GM13976 (cell line): ENCODE measurements around the gene TMEM123.
A peak's percentile ranks its signal among the peaks of the same experiment; 100 is the strongest.
"Not testable (repeated sequence)": the region's sequence is repeated elsewhere in the genome, so short reads cannot be mapped to it uniquely, and the experiment has no call there.

ENCODE experiments used
- DNase-seq: peaks from one replicate; pipeline ENCODE4 v3.0.0; 2012; ENCODE audit warnings: low spot score
- in situ Hi-C: fragments of 300-500 bp; cut with MboI; formaldehyde crosslinking; loops from one replicate; pipeline ENCODE4 v1.12.0; 2022; ENCODE audit warnings: low sequenced_read_pairs, mixed read lengths, inconsistent platforms; ENCODE audit not compliant: unreplicated experiment
- TF ChIP-seq, protein P1 (sequence below): IDR thresholded peaks from 2 replicates; pipeline ENCODE4 v1.5.1; 2012; ENCODE audit warnings: borderline replicate concordance, mild to moderate bottlenecking; ENCODE audit not compliant: insufficient read depth; ENCODE audit errors: extremely low read depth, missing control alignments, control extremely low read depth

TMEM123 gene

DNA sequence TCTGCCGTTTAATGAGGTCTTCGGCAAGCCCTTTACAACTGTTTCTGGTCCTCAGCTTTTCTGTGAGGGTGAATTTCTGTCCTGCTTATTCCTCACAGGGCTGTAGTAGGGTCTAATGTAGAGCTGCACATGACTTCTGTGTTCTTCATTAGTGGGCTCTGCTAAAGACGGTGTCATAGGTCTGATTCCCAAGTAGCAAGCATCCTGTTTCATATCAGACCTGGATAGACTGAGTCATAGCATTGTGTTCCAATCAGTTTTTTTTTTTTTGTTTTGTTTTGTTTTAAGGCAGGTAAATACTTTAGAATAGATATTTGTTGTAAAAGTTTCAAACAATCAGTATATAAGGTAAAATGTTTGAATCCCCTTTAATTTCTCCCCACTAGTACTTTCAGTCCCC is 70.2 kb downstream of the TMEM123 start:
- TF ChIP-seq, protein P1, sequence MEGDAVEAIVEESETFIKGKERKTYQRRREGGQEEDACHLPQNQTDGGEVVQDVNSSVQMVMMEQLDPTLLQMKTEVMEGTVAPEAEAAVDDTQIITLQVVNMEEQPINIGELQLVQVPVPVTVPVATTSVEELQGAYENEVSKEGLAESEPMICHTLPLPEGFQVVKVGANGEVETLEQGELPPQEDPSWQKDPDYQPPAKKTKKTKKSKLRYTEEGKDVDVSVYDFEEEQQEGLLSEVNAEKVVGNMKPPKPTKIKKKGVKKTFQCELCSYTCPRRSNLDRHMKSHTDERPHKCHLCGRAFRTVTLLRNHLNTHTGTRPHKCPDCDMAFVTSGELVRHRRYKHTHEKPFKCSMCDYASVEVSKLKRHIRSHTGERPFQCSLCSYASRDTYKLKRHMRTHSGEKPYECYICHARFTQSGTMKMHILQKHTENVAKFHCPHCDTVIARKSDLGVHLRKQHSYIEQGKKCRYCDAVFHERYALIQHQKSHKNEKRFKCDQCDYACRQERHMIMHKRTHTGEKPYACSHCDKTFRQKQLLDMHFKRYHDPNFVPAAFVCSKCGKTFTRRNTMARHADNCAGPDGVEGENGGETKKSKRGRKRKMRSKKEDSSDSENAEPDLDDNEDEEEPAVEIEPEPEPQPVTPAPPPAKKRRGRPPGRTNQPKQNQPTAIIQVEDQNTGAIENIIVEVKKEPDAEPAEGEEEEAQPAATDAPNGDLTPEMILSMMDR, result no peak
- in situ Hi-C loops, result loop anchor here (25.0 kb wide), 1 partner anchor 105 kb away; no protein-coding TSS in a partner anchor

DNA sequence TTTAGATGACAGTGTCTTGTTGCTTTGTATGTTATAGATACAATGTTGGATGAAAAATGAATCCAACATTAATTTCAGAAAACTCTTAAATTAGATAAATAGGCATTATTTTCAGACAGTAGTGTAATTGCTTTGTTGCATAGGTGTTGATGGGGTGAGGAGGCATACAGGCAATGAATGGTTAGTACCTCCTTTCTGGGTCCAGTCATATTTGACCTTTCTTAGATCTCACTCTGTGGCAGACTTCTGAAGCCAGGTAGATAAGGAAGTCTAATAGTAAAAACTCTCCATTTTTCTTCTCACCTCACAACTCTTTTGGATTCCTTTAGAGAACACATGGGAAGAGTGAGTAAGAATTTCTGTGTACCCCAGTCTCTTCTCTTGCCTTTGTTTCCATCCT is 73.7 kb downstream of the TMEM123 start:
- TF ChIP-seq, protein P1, result no peak
- in situ Hi-C loops, result loop anchor here (25.0 kb wide), 1 partner anchor 108 kb away; no protein-coding TSS in a partner anchor
- DNase-seq, result no peak

More for the DNA sequence above, 70.2 kb downstream of the TMEM123 start:
- DNase-seq, result no peak

DNA sequence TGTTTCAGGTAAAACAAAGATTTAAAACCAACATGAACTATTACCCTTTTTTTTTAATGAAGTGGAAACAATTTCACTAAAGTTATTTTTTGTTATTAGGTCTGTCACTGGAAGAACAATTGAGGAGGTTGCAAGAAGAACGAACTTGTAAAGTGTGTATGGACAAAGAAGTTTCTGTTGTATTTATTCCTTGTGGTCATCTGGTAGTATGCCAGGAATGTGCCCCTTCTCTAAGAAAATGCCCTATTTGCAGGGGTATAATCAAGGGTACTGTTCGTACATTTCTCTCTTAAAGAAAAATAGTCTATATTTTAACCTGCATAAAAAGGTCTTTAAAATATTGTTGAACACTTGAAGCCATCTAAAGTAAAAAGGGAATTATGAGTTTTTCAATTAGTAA is 74.7 kb downstream of the TMEM123 start:
- TF ChIP-seq, protein P1, result no peak
- in situ Hi-C loops, result loop anchor here (25.0 kb wide), 1 partner anchor 109 kb away; no protein-coding TSS in a partner anchor
- DNase-seq, result no peak

DNA sequence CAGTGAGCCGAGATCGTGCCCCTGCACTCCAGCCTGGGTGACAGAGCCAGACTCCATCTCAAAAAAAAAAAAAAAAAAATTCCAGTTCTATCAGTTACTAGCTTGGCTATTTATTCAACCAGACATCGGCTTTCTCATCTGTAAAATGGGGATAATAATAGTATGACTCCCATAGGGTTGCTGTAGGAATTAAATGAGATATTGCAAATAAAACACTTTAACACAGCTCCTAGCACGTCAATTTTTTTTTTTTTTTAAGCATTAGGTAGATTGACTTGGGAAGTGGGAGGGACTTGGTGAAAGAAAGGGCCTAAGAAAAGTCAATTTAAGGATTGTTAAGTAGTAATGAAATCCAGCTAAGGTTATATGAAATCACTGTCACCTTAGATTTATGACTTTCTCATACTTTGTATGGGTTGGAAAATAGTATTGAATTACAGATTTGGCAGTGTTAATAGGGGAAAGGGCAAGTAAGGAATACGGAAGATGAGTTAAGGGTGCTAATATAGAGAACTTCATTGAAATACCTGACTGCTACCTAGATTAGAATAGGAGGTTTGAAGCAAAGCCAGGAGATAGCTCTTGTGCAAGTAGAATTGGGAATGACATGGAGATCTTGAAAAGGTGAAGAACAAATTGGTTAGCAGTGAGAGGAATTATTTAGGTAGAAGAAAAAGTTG is 76.7 kb downstream of the TMEM123 start:
- DNase-seq, result no peak
- in situ Hi-C loops, result loop anchor here (25.0 kb wide), 1 partner anchor 111 kb away; no protein-coding TSS in a partner anchor
- TF ChIP-seq, protein P1, result no peak

DNA sequence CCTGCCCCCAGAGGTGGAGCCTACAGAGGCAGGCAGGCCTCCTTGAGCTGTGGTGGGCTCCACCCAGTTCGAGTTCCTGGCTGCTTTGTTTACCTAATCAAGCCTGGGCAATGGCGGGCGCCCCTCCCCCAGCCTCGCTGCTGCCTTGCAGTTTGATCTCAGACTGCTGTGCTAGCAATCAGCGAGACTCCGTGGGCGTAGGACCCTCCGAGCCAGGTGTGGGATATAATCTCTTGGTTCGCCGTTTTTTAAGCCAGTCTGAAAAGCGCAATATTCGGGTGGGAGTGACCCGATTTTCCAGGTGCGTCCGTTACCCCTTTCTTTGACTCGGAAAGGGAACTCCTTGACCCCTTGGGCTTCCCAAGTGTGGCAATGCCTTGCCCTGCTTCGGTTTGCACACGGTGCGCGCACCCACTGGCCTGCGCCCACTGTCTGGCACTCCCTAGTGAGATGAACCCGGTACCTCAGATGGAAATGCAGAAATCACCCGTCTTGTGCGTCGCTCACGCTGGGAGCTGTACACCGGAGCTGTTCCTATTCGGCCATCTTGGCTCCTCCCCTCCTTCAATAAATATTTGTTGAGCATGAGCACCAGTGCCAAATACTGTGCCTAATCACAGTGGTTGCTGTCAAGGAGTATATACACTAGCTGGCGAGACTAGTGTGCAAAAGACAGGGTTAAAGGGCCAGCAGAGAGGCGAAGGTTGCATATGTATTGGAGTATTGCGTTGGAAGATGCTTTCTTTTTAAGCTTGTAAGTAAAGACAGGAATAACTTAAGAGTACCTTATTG is 77.7 kb downstream of the TMEM123 start:
- in situ Hi-C loops, result loop anchor here (25.0 kb wide), 1 partner anchor 112 kb away; no protein-coding TSS in a partner anchor
- not testable (repeated sequence) for DNase-seq

DNA sequence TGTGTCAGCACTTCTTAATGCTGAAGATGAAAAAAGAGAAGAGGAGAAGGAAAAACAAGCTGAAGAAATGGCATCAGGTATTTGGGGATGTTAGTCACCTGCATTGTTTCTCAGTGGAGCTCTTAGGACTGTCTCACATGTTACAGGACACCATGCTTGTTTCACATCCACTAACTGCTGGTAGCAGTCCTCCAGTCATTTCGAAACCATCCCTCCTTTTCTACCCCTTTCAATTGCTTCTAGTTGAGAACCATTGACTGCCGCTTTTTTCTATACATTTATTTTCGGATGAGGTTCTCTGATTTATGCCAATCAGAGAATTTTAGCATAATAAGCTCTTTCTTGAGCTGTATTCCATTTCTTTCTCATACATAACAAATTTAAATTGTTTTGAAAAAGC is 84.1 kb downstream of the TMEM123 start:
- TF ChIP-seq, protein P1, result no peak
- peak; percentile 81 for DNase-seq
- in situ Hi-C loops, result no loop called here

DNA sequence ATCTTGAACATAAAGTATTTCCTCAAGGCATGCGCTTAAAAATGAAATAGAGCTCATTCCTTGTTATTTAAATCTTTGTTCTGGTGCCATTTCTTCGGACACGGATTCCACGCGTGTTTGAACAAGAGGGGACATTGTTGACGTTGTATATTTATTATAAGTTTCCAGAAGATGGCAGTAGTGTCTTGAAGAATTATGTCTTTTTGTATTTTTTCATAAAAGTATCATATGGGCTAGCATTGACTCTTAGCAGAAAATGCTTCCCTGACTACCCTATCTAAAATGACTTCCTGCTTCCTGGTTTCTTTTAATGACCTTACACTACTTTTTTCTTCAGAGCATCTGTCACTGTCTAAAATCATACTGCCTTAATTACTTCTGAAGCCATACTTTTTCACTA is 85.2 kb downstream of the TMEM123 start:
- DNase-seq, result no peak
- TF ChIP-seq, protein P1, result no peak
- in situ Hi-C loops, result no loop called here
